KOPT-K1 (cell line): ENCODE data around the gene ZDHHC11.
A peak's percentile ranks its signal among the peaks of the same experiment; 100 is the strongest.

ENCODE experiments used
- H3K27ac ChIP-seq: fragments of 200-600 bp; sonication (generic); 2 replicates; pipeline ENCODE4 v1.5.1; 2016; ENCODE audit warnings: antibody characterized with exemption, mild to moderate bottlenecking, low read depth, low read length; ENCODE audit not compliant: poor library complexity, severe bottlenecking
- H3K36me3 ChIP-seq: fragments of 200-600 bp; sonication (generic); 2 replicates; pipeline ENCODE4 v1.5.1; 2017; ENCODE audit warnings: antibody characterized with exemption, mild to moderate bottlenecking, low read length, moderate library complexity; ENCODE audit not compliant: insufficient read depth
- H3K9me3 ChIP-seq: fragments of 200-600 bp; sonication (generic); 2 replicates; pipeline ENCODE4 v1.5.1; 2017; ENCODE audit warnings: antibody characterized with exemption, low read length, mild to moderate bottlenecking; ENCODE audit not compliant: insufficient read depth, poor library complexity, severe bottlenecking

The ZDHHC11 gene, protein sequence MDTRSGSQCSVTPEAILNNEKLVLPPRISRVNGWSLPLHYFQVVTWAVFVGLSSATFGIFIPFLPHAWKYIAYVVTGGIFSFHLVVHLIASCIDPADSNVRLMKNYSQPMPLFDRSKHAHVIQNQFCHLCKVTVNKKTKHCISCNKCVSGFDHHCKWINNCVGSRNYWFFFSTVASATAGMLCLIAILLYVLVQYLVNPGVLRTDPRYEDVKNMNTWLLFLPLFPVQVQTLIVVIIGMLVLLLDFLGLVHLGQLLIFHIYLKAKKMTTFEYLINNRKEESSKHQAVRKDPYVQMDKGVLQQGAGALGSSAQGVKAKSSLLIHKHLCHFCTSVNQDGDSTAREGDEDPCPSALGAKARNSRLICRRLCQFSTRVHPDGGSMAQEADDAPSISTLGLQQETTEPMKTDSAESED

DNA sequence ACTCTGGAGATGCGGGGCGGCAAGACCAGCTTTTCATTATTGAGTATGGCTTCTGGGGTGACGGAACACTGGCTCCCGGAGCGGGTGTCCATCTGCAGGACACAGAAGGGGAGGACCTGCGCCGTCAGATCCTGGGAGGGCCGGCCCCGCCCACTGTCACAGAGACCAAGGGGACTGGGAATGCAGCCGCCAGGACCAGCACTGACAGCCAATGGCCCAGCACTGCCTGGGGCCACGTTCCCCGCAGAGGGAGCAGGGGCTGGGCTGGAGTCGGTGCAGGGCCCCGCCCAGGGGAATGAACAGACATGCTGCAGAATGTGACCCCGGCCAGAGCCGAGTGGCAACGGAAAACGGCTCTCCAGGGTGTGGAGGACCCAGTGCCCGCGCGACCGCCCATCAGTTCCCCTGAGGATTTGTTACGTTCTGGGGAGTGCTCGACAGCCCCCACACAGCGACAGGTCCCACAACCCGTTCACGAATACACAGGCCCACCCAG, at the start of gene ZDHHC11:
TSS of gene ZDHHC11 (minus strand) at position 476 of the 496 bp plus-strand sequence. CDS start at position 92, 384 bp downstream.
- Histone ChIP-seq H3K27ac (no peak within 1 kb of the TSS), H3K9me3 (no peaks in the 10 kb centered on the region), H3K36me3 (no peaks in the 10 kb centered on the region)

DNA sequence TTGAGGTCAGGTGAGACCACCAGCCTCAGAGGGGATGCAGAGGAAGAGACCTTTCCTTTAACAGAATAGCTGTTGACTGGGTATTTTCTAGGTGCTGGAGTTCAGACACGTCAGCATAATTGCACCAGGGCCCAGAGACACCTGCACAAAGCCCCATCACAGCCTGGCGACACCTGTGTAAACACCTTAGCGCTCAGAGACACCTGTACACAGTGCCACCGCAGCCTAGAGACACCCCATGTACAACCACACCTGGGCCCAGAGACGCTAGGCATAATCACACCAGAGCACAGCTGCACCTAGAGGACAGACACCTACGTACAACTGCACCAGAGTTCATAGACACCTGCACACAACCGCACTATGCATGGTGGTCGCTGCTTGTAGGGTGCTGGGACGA, 42.9 kb upstream of the ZDHHC11 start:
- Histone ChIP-seq H3K27ac (peak overlapping the region; percentile 94), H3K36me3 (peaks cover 64% of the 10 kb centered on the region), H3K9me3 (no peaks in the 10 kb centered on the region)

DNA sequence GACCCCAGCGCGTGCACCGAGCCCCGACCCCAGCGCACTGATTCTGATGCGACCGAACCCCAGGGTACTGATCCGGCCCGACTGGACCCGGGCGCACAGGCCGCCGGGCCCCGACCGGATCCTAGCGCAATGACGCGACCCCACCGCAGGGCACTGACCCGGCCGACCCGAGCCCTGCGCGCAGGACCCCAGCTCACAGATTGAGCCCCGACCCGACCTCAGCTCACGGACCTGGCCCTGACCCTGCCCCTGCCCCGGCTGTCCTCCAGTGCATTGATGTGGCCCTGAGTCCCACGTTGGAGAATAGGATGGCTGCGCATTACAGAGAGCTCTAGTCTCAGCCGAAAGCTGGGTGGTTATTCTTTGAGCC, 42.3 kb upstream of the ZDHHC11 start:
- peak overlapping the region; percentile 94 for H3K27ac ChIP-seq
- H3K36me3 ChIP-seq, result peaks cover 70% of the 10 kb centered on the region
- H3K9me3 ChIP-seq, result no peaks in the 10 kb centered on the region

DNA sequence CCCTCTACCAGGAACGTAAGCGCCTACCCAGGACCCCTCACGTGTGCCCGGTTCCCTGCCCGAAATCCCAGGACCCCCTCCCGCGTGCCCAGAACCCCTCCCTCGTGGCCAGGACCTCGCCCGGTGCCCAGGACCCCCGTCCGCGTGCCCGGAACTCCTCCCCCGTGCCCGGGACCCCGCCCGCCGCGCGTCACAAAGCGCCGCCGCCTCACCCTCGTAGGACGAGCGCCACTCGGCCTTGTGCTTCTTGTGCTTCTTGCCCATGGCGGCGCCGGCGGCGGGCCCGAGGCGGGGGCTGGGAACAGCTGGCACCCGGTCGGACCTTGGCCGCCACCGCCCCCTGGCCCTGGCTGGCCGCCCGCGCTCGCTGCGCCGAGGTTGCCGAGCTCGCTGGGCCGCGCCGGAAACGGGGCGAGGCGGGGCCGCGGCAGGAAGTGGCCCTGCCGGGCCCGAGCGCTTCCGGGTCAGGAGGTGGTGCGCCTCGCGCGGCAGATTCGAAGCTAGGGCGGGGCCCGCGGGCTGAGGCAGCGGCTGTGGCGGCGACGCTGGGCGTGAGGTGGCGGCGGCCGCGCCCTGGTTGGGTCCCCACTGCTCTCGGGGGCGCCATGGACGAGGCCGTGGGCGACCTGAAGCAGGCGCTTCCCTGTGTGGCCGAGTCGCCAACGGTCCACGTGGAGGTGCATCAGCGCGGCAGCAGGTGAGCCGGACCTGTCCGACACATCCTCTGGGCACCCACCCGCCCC, 41.8 kb upstream of the ZDHHC11 start, which contains the start of the genes BRD9 and TRIP13:
TSS of gene BRD9 (minus strand) at position 408 of the 743 bp plus-strand sequence. CDS start at position 264, 144 bp downstream.
TSS of gene TRIP13 (plus strand) at position 491 of the 743 bp plus-strand sequence. CDS start at position 606, 115 bp downstream.
- peaks cover 75% of the 10 kb centered on the region for H3K36me3 ChIP-seq
- no peaks in the 10 kb centered on the region for H3K9me3 ChIP-seq
- peak within 1 kb of the TSS; percentile 94 for H3K27ac ChIP-seq

DNA sequence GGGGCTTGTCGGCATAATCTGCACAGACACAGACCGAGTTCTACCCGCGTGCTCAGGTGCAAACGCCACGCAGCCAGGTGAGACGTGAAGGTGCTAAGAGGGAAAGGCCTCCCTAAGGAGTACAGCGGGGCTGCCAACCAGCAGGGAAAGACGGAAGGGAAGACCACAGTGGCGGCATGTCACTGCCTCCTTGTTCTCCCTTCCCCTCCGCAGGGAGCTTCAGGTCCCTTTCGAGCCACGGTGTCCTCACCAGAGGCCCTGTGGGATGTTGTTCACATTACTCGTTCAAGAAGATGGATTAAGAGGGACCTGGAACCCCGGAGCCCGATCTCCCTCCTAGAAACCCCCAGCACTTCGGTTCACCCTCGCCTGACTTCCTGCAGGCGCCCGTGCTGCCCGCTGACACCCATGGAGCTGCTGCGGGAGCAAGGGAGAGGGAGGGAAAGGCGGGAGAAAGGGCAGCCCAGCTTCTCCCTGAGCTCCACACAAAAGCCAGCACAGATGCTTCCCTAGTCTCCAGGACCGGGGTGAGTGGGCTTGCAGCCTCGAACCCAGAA, 41.1 kb upstream of the ZDHHC11 start:
- H3K36me3 ChIP-seq, result peaks cover 79% of the 10 kb centered on the region
- peak overlapping the region; percentile 94 for H3K27ac ChIP-seq
- no peaks in the 10 kb centered on the region for H3K9me3 ChIP-seq

DNA sequence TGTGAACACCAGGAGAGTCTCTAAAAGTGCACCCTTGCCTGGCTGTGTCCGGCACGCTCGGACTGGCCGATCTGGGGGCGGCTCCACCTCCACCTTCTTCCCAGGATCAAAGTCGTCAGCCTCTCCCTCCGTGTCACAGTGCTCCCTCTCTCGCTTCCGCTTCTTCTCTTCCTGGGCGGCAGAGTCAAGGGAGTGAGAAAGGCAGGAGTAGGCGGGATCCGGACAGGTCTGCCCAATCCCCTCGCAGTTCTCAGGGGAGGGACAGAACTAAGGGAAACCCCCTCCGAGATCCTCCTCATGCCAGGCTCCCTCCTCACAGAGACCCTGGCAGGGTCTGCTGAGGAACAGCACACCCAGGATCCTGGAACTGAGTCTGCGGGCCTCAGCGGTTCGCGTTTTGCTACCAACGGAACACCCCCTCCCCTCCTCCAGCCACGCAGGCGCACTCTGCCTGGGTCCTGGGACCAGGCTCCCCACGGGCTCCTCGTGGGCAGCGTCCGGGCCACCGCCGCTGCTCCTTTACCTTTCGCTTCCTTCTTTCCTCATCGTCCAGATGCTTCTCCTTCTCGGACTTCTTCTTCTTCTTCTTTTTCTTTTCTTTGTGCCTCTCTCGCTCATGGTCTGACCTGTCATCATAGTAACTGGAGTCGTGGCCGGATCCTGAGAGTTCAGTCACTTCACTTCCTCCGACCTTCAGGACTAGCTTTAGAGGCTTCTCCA, 40.5 kb upstream of the ZDHHC11 start:
- Histone ChIP-seq H3K36me3 (peaks cover 79% of the 10 kb centered on the region), H3K27ac (peak overlapping the region; percentile 94), H3K9me3 (no peaks in the 10 kb centered on the region)

DNA sequence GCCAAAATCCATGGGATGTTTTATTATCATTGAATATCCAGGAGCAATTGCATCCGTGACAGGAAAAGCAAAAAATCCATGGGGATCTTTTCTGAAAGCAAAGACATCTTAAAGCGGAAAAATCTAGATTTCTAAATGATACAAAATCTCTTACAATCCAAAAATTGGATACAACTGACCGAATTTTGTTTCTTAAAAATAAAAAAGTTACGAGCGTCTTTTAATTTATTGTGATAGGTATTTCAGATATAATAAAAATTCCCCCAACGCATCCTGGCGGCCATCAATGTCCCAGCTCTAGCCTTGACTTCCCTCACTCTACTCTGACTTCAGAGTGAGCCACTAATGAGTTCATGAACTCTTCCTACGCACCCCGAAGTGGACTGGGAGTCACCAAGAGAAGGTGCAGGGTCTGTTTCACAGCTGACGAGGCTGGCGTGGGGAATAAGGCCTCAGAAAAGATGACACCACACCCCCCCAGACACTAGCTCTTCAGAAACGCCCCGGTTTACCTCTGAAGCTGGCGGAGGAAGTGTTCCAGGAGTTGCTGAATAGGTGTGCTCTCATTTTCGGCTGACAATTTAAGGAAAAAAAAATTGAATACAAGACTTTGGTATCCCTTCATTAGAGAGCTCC, 38.4 kb upstream of the ZDHHC11 start:
- H3K36me3 ChIP-seq, result peaks cover 80% of the 10 kb centered on the region
- H3K27ac ChIP-seq, result no peak overlapping the region
- H3K9me3 ChIP-seq, result no peaks in the 10 kb centered on the region

DNA sequence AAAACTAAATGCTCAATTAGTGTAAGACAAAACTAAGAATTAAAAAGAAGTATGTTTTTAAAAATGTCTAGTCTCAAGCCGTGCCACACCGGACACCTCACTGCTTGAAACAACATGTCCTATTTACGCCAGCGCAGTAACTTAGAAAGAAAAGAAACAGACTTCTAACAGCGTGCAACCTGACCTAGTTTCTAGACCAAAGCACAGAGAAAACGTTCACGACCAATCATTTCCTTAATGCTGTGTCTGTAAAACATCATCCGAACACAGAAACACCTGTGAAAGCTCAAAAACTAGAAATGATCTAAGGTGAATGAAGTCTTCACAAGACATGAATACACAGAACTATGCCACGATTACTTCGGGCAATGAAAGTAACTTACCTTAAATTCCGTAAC, 37.9 kb upstream of the ZDHHC11 start:
- Histone ChIP-seq H3K27ac (no peak overlapping the region), H3K9me3 (peaks cover 3% of the 10 kb centered on the region), H3K36me3 (peaks cover 81% of the 10 kb centered on the region)

DNA sequence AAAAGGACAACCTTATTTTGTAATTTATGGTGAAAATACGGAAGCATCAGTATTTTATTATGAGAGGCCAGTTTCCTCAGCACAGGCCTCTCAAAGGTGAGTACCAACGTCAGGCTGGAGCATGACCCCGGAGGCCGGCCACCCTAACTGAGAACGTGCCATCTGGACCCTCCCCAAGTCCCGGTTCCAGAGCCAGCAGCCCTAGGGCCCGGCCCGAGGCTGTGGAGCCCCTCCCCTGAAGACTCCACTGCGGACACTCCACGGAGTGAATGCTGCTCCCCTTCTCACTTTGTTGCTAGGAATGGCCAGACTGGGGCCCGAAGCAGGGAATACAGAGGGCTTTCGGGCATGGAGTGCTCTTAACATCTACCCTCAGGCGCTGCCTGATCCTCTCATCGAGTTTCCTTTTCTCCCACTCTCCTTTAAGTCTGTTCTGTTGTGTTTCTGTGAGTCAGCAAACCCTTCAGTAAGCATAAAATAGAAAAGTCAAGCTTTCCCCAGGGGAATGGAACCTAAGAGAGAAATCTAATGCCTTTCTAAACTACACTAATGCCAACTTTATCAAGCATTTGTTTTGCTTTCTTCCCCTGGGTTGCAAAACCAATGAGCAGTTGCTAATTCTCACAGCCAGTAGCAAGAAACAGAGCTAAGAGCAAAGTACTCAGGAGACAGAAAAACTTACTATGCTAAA, 37.3 kb upstream of the ZDHHC11 start:
- H3K9me3 ChIP-seq, result peaks cover 8% of the 10 kb centered on the region
- peaks cover 86% of the 10 kb centered on the region for H3K36me3 ChIP-seq
- H3K27ac ChIP-seq, result no peak overlapping the region

DNA sequence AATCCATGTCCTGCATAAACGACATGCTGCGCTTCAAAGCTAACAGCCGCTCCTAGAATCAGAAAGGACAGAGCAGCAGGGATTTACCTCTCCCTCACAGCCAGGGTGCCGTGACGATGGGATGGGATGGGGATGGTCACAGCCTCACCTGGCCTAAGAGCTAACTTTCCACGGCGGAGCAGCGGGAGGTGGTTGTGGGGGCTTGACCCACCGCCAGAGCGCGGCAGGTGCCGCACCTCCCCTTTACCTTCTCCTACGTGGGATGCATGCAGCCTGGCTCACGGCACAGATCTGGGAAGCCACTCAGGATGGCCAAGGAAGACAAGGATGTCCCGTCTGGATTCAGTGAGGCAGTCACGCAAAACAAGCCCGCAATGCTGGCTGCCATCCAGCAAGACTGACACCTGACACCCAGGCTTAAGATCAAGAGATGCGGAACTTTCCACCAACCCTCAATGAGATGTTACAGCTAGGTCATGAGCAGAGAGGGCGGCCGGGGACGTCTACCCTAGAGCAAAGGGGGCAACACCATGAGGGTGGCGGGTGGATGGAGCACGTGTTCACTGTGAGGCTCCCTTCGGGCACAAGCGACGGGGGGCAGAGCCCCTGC, 36.0 kb upstream of the ZDHHC11 start:
- Histone ChIP-seq H3K9me3 (peaks cover 16% of the 10 kb centered on the region), H3K27ac (no peak overlapping the region)

DNA sequence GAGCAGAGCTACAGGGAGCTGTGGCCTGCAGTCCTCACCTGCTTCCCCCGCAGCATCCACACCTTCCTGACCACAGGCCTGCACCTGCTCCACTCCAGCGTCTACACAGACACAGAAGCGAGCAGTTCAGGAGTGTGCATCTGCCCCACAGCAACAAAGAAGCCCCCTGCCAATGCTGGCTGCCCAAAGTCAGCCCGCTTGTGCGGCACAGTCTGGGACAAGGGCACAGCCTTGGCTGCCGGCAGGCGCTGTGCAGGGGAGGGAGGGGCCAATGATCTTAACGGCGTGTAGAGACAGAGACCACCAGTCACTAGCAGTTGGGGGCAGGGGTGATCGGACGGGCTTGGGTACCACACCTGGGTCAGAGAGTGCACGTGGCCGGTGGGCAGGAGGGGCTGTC, 35.2 kb upstream of the ZDHHC11 start:
- no peak overlapping the region for H3K27ac ChIP-seq
- H3K9me3 ChIP-seq, result peaks cover 16% of the 10 kb centered on the region
- H3K36me3 ChIP-seq, result peaks cover 100% of the 10 kb centered on the region

More for the DNA sequence above, 36.0 kb upstream of the ZDHHC11 start:
- peaks cover 99% of the 10 kb centered on the region for H3K36me3 ChIP-seq

DNA sequence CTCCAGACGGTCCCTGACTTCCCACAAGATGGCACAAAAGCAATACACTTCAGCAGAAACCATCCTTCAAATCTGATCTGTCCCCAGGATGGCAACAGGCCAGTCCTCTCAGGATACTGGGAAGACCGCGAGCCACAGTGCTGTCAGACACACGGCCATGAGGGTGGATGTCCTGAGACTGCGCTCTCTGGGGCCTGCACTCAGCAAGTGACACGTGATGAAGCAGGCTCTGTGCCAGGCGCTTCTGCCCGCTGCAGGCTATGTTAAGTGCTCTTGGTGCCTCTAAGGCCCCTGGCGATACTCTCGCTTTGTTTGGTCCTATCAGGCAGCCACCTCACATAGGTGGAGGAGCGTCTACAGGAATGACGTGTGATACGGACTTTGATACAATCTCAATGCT, 34.7 kb upstream of the ZDHHC11 start:
- peaks cover 16% of the 10 kb centered on the region for H3K9me3 ChIP-seq
- H3K36me3 ChIP-seq, result peaks cover 100% of the 10 kb centered on the region
- H3K27ac ChIP-seq, result no peak overlapping the region

DNA sequence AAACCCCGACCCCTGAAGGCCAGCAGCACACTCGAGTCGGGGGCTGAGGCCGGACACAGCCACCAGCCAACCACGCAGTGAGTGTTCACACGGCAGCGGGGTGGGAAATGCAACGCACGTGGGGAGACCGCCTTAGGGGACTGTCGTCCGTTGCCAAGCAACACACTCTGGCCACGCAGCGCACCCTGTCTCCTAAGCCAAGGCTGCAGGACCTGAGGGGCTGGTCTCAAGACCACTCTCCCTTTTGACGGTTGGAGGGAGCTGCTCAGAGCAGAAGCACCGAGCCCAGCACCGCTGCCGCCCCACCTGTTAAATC, 34.3 kb upstream of the ZDHHC11 start:
- Histone ChIP-seq H3K27ac (no peak overlapping the region), H3K9me3 (peaks cover 16% of the 10 kb centered on the region), H3K36me3 (peaks cover 98% of the 10 kb centered on the region)
